Pancreas (tissue), 10 donors: ENCODE measurements around the gene PRSS38. TPM values are rescaled to one million over a fixed set of nuclear protein-coding genes. Genes with fewer than 3 reads are reported as not detected.

Experiments used
- ATAC-seq, 4 donors: fragments of 200-7000 bp; cut with Tn5 transposase; one replicate each; pipeline versions ENCODE4 v1.8.0 to v1.9.1; 2020; ENCODE audit warnings: mild to moderate bottlenecking in 4 of 4, moderate library complexity in 4 of 4
- DNase-seq, 6 donors: peaks; one replicate each; pipeline ENCODE4 v3.0.0-alpha.2; 2020
- FAIRE-seq: peaks from 2 replicates; lab custom pipeline; 2012; peaks lifted over from hg19 to GRCh38; lab: Jason Lieb, UNC
- H3K27ac ChIP-seq, 4 donors: fragments of 200-600 bp; sonication (generic); 1 replicate in 3 of 4; 2 replicates in 1 of 4; pipeline versions ENCODE4 v1.5.0 to v1.8.0; 2020
- H3K27me3 ChIP-seq, 4 donors: fragments of 200-600 bp; one replicate each; pipeline ENCODE4 v1.8.0; 2021
- H3K36me3 ChIP-seq, 3 donors: fragments of 200-600 bp; sonication (generic) in 1 of 3; one replicate each; pipeline versions ENCODE4 v1.5.0 to v1.8.0; 2020 to 2021
- H3K4me1 ChIP-seq, 3 donors: fragments of 200-600 bp; one replicate each; pipeline ENCODE4 v1.8.0; 2021
- H3K4me3 ChIP-seq, 4 donors: fragments of 200-600 bp; sonication (generic) in 2 of 4; one replicate each; pipeline versions ENCODE4 v1.5.0 to v1.8.0; 2020 to 2021
- H3K9me3 ChIP-seq, 4 donors: fragments of 200-600 bp; one replicate each; pipeline ENCODE4 v1.8.0; 2021
- CTCF ChIP-seq, 4 donors: fragments of 200-600 bp; sonication (generic) in 3 of 4; IDR thresholded peaks; one replicate each; pipeline versions ENCODE4 v1.5.0 to v1.8.0; 2021; ENCODE audit warnings: antibody characterized with exemption in 4 of 4
- WGBS, 2 donors: extraction: QIAGEN DNeasy Blood & Tissue Kit; methylation state at CpG; one replicate each; pipeline ENCODE4 v1.1.7; 2013; 5-methylcytosine and 5-hydroxymethylcytosine counted together
- intact Hi-C, 3 donors: fragments of 100-400 bp; cut with DNase I; formaldehyde crosslinking; loops; one replicate each; pipeline versions ENCODE4 v1.11.1 to v1.14.2; 2022
- polyA plus RNA-seq, 2 donors: library from polyadenylated mRNA; stranded (reverse); fragments of 200-250 nt; gene quantifications; one replicate each; pipeline ENCODE4 v1.2.3, GENCODE V29; 2013
- total RNA-seq, 6 donors: library from RNA; stranded (reverse); fragmentation: NEBNext Ultra II Directional in 4 of 6; extraction: Animal tissue kit (Norgen Biotek cat#: 25700) in 4 of 6; gene quantifications; one replicate each; pipeline versions ENCODE4 v1.2.1 to v1.2.4, GENCODE V29; 2021 to 2023
- donor health status: healthy with polysubstance abuse.
- donor health status: DM: no; HTN: no; CAD: no; lungs with moderate emphysema.
- donor health status: DM: no; HTN: no; CAD: no.
- donor health status: control.
- donor health status: control.
- donor health status: Bipolar disorder and iron deficiency.
- donor health status: DM: yes; HTN: yes; CAD: no.
- donor health status: DM: no; HTN: no; CAD: no.
- donor health status: DM: no; HTN: no; CAD: no.
- donor health status: DM: yes; HTN: yes; CAD: no.

Gene PRSS38
- total and polyA plus RNA-seq, 8 donors: not detected

DNA sequence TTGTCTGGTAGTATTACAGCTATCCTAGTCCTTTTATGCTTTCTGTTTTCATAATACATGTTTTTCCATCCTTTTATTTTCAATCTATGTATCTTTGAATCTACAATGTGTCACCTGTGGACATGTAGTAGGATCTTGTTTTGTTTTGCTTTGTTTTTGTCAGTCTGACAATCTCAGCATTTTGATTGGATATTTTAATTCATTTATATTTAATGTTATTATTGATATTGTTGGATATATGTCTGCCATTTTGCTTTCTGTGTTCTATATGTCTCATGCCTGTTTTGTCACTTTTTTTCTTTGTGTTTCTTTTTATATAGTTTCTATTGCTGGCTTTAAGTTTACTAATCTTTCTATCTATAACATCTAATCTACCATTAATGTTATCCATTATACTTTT lies 11.5 kb upstream of the PRSS38 start:
- peaks cover 0 to 4% (median 0%) of the 10 kb centered on the region in 4 donors for H3K9me3 ChIP-seq
- no peak overlapping the region for H3K4me3 ChIP-seq
- no peaks in the 10 kb centered on the region for H3K4me1 ChIP-seq
- DNase-seq (no peak), FAIRE-seq (peak; percentile 51), ATAC-seq (no peak)
- H3K27ac ChIP-seq: no peak overlapping the region
- intact Hi-C loops: no loop called here
- TF ChIP-seq CTCF (IDR thresholded peaks at IDR 0.05): no peak
- peaks cover 0 to 3% (median 0%) of the 10 kb centered on the region in 4 donors for H3K27me3 ChIP-seq
- H3K36me3 ChIP-seq: no peaks in the 10 kb centered on the region

DNA sequence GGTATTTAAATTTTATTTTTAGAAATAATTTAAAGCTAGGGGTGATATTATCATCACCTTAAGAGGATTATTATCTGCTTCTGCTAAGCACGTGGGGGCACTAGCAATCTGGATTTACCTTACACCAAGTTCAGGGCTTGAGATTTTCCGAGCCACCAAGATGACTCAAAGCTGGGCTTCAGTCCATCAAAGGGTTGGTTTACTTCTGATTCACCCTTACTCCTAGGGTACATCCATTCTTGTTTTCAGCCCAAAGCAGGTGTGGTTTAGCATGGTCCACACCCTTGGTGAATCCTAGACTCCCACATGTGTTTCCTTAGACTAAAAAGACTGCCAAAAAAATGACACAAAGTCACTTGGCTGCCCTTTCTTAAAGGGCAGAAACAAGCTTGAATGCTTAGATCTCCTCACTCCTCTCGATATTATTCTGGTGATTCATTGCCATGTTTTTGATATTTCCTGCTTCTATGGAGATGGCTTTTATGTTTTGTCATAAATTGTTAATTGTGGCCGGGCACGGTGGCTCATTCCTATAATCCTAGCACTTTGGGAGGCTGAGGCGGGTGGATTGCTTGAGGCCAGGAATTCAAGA lies 9.8 kb upstream of the PRSS38 start:
- WGBS, 2 donors: 56 to 63% methylated on average over 6 of the region's 6 CpGs
- ATAC-seq (peak in 1 of 4 donors; percentile 14), FAIRE-seq (no peak), DNase-seq (no peak)
- Histone ChIP-seq H3K4me3 (no peak overlapping the region), H3K9me3 (peaks cover 0 to 4% (median 0%) of the 10 kb centered on the region in 4 donors), H3K27ac (no peak overlapping the region), H3K36me3 (no peaks in the 10 kb centered on the region), H3K4me1 (no peaks in the 10 kb centered on the region), H3K27me3 (peaks cover 0 to 3% (median 0%) of the 10 kb centered on the region in 4 donors)
- intact Hi-C loops: no loop called here
- no peak for TF ChIP-seq CTCF (IDR thresholded peaks at IDR 0.05)

DNA sequence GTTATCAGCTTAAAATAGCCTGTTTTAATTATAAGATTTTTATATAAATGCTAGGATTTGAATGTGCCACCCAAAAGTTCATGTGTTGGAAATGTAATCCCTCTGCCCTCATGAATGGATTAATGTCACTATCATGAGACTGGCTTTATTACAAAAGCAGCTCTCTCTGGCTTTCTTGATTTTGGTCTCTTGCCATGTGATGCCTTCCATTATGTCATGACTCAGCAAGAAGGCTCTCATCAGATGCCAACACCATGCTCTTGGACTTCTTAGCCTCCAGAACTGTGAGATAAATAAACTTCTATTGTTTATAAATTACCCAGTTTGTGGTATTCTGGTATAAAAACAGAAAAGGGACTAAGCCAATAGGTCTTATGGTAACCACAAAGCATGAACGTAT lies 6.9 kb upstream of the PRSS38 start:
- Histone ChIP-seq H3K36me3 (no peaks in the 10 kb centered on the region), H3K4me1 (no peaks in the 10 kb centered on the region), H3K9me3 (peaks cover 0 to 1% (median 0%) of the 10 kb centered on the region in 4 donors), H3K27me3 (no peaks in the 10 kb centered on the region), H3K4me3 (no peak overlapping the region), H3K27ac (no peak overlapping the region)
- intact Hi-C loops: no loop called here
- FAIRE-seq (no peak), ATAC-seq (no peak), DNase-seq (no peak)
- WGBS, 2 donors: 74 to 90% methylated on average over 1 of the region's 1 CpG
- no peak for TF ChIP-seq CTCF (IDR thresholded peaks at IDR 0.05)

DNA sequence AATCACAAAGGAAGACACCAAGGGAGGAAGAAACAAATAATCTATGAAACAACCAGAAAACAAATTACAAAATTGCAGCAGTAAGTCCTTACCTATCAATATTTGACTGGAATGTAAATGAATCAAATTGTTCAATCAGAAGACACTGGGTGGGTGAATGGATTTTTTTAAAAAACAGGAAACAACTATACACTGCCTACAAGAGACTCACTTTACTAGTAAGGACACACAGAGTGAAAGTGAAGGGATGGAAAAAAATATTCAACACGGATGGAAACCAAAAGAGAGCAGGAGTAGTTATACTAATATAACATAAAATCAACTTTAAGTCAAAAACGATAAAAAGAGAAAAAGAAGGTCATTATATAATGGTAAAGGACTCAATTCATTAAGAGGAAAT lies 6.4 kb upstream of the PRSS38 start:
- Histone ChIP-seq H3K36me3 (no peaks in the 10 kb centered on the region), H3K4me3 (no peak overlapping the region), H3K27ac (no peak overlapping the region), H3K9me3 (no peaks in the 10 kb centered on the region), H3K4me1 (no peaks in the 10 kb centered on the region), H3K27me3 (no peaks in the 10 kb centered on the region)
- WGBS, 2 donors: 54 to 72% methylated on average over 2 of the region's 2 CpGs
- no peak for DNase-seq
- ATAC-seq: no peak
- FAIRE-seq: no peak
- TF ChIP-seq CTCF (IDR thresholded peaks at IDR 0.05): no peak
- intact Hi-C loops: no loop called here

GRCh38 chr1:227813962-227814361 lies 1.5 kb upstream of the PRSS38 start:
- no peak for ATAC-seq
- 97 to 100% methylated on average over 2 of the region's 2 CpGs for WGBS, 2 donors
- no peaks in the 10 kb centered on the region for H3K9me3 ChIP-seq
- H3K27ac ChIP-seq: no peak overlapping the region
- intact Hi-C loops: no loop called here
- H3K4me3 ChIP-seq: no peak overlapping the region
- no peaks in the 10 kb centered on the region for H3K27me3 ChIP-seq
- no peak for FAIRE-seq
- H3K36me3 ChIP-seq: no peaks in the 10 kb centered on the region
- no peaks in the 10 kb centered on the region for H3K4me1 ChIP-seq
- no peak for TF ChIP-seq CTCF (IDR thresholded peaks at IDR 0.05)
- DNase-seq: no peak
